WTC11 (cell line): ENCODE measurements around the gene HAGHL. TPM values are rescaled to one million over a fixed set of nuclear protein-coding genes. Genes with fewer than 3 reads are reported as not detected.

Source experiments
- ATAC-seq: fragments of 200-7000 bp; cut with Tn5 transposase; 2 replicates; pipeline ENCODE4 v1.10.0; 2021; ENCODE audit warnings: mild to moderate bottlenecking, moderate library complexity
- CTCF ChIA-PET: fragments of 300-600 bp; sonication (Branson Sonifier 250); formaldehyde crosslinking; loops from one replicate; lab custom pipeline; 2021; ENCODE audit warnings: antibody characterized with exemption; lab: Charles Lee
- POLR2A ChIA-PET: fragments of 350-600 bp; sonication (Branson Sonifier 250); formaldehyde crosslinking; loops from one replicate; lab custom pipeline; 2021; ENCODE audit warnings: antibody characterized with exemption; lab: Charles Lee
- DNase-seq: peaks from one replicate; pipeline ENCODE4 v3.0.0; 2021; ENCODE audit warnings: low spot score
- H3K27ac Mint-ChIP-seq: 2 replicates; pipeline ENCODE4 v1.8.0; 2021; ENCODE audit warnings: mixed read lengths
- H3K27me3 Mint-ChIP-seq: 2 replicates; pipeline ENCODE4 v1.8.0; 2021; ENCODE audit warnings: low read depth, mild to moderate bottlenecking, moderate library complexity, mixed read lengths
- H3K36me3 Mint-ChIP-seq: 2 replicates; pipeline ENCODE4 v1.8.0; 2021; ENCODE audit warnings: mixed read lengths
- H3K4me1 Mint-ChIP-seq: 2 replicates; pipeline ENCODE4 v1.8.0; 2022; ENCODE audit warnings: mixed read lengths
- H3K4me3 Mint-ChIP-seq: 2 replicates; pipeline ENCODE4 v1.8.0; 2021; ENCODE audit warnings: mild to moderate bottlenecking, moderate library complexity, mixed read lengths
- H3K9me3 Mint-ChIP-seq: 2 replicates; pipeline ENCODE4 v1.8.0; 2021; ENCODE audit warnings: mixed read lengths
- ATF1 ChIP-seq: sonication (generic); formaldehyde crosslinking; IDR thresholded peaks from 2 replicates; pipeline ENCODE4 v1.8.1; 2023; ENCODE audit warnings: mild to moderate bottlenecking, moderate library complexity, missing genetic modification reagents
- CDX4 ChIP-seq: fragments of 250-450 bp; sonication (Bioruptor Pico); IDR thresholded peaks from 2 replicates; pipeline ENCODE4 v1.9.0; 2021; ENCODE audit warnings: moderate library complexity, mild to moderate bottlenecking, inconsistent platforms, borderline replicate concordance
- E2F1 ChIP-seq: sonication (generic); formaldehyde crosslinking; IDR thresholded peaks from 2 replicates; pipeline ENCODE4 v1.8.0; 2022; ENCODE audit warnings: mild to moderate bottlenecking, missing genetic modification reagents
- FOXJ3 ChIP-seq: sonication (generic); formaldehyde crosslinking; IDR thresholded peaks from 2 replicates; pipeline ENCODE4 v1.9.0; 2021; ENCODE audit warnings: missing genetic modification reagents, mild to moderate bottlenecking, borderline replicate concordance
- GRHL2 ChIP-seq: fragments of 250-450 bp; sonication (Bioruptor Pico); IDR thresholded peaks from 2 replicates; pipeline ENCODE4 v1.8.0; 2022; ENCODE audit warnings: mild to moderate bottlenecking, moderate library complexity; ENCODE audit not compliant: insufficient replicate concordance, severe bottlenecking
- MYBL2 ChIP-seq: sonication (generic); formaldehyde crosslinking; IDR thresholded peaks from 2 replicates; pipeline ENCODE4 v1.8.1; 2023; ENCODE audit warnings: mild to moderate bottlenecking, moderate library complexity, missing genetic modification reagents
- NFATC4 ChIP-seq: fragments of 250-450 bp; sonication (Bioruptor Pico); IDR thresholded peaks from 2 replicates; pipeline ENCODE4 v1.9.0; 2021; ENCODE audit warnings: mild to moderate bottlenecking
- PRDM15 ChIP-seq: sonication (generic); formaldehyde crosslinking; IDR thresholded peaks from 2 replicates; pipeline ENCODE4 v1.8.0; 2022; ENCODE audit warnings: missing genetic modification reagents
- RELA ChIP-seq: sonication (generic); formaldehyde crosslinking; IDR thresholded peaks from 2 replicates; pipeline ENCODE4 v1.8.1; 2022; ENCODE audit warnings: missing genetic modification reagents, mild to moderate bottlenecking, borderline replicate concordance
- SP1 ChIP-seq: sonication (generic); formaldehyde crosslinking; conservative IDR thresholded peaks from 2 replicates; pipeline ENCODE4 v1.8.1; 2022; ENCODE audit warnings: missing genetic modification reagents
- TCF7 ChIP-seq: sonication (generic); formaldehyde crosslinking; IDR thresholded peaks from 2 replicates; pipeline ENCODE4 v1.8.0; 2022; ENCODE audit warnings: mild to moderate bottlenecking, low read depth, missing genetic modification reagents, moderate library complexity
- TP53 ChIP-seq: sonication (generic); formaldehyde crosslinking; IDR thresholded peaks from 2 replicates; pipeline ENCODE4 v1.8.1; 2023; ENCODE audit warnings: mild to moderate bottlenecking, missing genetic modification reagents
- ZNF138 ChIP-seq: sonication (generic); formaldehyde crosslinking; conservative IDR thresholded peaks from 2 replicates; pipeline ENCODE4 v1.8.1; 2022; ENCODE audit warnings: mild to moderate bottlenecking, moderate library complexity, missing genetic modification reagents
- ZNF232 ChIP-seq: sonication (generic); formaldehyde crosslinking; IDR thresholded peaks from 2 replicates; pipeline ENCODE4 v1.8.0; 2022; ENCODE audit warnings: mild to moderate bottlenecking, missing genetic modification reagents
- ZNF317 ChIP-seq: sonication (generic); formaldehyde crosslinking; IDR thresholded peaks from 2 replicates; pipeline ENCODE4 v1.8.1; 2023; ENCODE audit warnings: low read depth, mild to moderate bottlenecking, moderate library complexity, missing genetic modification reagents, borderline replicate concordance
- total RNA-seq: library from RNA; stranded (reverse); gene quantifications from 3 replicates; pipeline ENCODE4 v1.2.3, GENCODE V29; 2021
- TF ChIP-seq, protein P1 (sequence below): sonication (generic); formaldehyde crosslinking; IDR thresholded peaks from 2 replicates; pipeline ENCODE4 v1.8.1; 2022; ENCODE audit warnings: low read depth, mild to moderate bottlenecking, moderate library complexity, missing genetic modification reagents, borderline replicate concordance

HAGHL gene
- total RNA-seq, 1 experiment from 2014 or later: 41.7 TPM

- no peaks in the 10 kb centered on the region for H3K36me3 Mint-ChIP-seq
- CTCF ChIA-PET: interaction anchor here (1.4 kb wide), 1 partner anchor 22 kb away, joined by 4 read pairs; no protein-coding TSS in a partner anchor
- DNase-seq (no peak), ATAC-seq (no peak)
- no peak overlapping the region for H3K27ac Mint-ChIP-seq
- no peaks in the 10 kb centered on the region for H3K4me1 Mint-ChIP-seq
- POLR2A ChIA-PET: no interaction called here
- no peaks in the 10 kb centered on the region for H3K27me3 Mint-ChIP-seq
- no peak overlapping the region for H3K4me3 Mint-ChIP-seq
- H3K9me3 Mint-ChIP-seq: no peaks in the 10 kb centered on the region
- TF ChIP-seq NFATC4 (CRISPR knock-in tag) (no peak), ZNF232 (CRISPR knock-in tag) (no peak), PRDM15 (CRISPR knock-in tag) (no peak)
- TF ChIP-seq, all 79 proteins: peak for 0
These were observed 38.6 kb downstream of the HAGHL start for GRCh38 chr16:765488-765865.

GRCh38 chr16:766008-766819, 39.3 kb downstream of the HAGHL start:
- ChIA-PET POLR2A (no interaction called here), CTCF (interaction anchor here (1.4 kb wide), 1 partner anchor 23 kb away, joined by 4 read pairs; no protein-coding TSS in a partner anchor)
- H3K4me1 Mint-ChIP-seq: no peaks in the 10 kb centered on the region
- no peak overlapping the region for H3K4me3 Mint-ChIP-seq
- H3K9me3 Mint-ChIP-seq: no peaks in the 10 kb centered on the region
- TF ChIP-seq TP53 (CRISPR knock-in tag) (no peak), ZNF317 (no peak), TCF7 (CRISPR knock-in tag) (no peak), ZNF138 (no peak), ATF1 (CRISPR knock-in tag) (no peak)
- TF ChIP-seq, protein P1, sequence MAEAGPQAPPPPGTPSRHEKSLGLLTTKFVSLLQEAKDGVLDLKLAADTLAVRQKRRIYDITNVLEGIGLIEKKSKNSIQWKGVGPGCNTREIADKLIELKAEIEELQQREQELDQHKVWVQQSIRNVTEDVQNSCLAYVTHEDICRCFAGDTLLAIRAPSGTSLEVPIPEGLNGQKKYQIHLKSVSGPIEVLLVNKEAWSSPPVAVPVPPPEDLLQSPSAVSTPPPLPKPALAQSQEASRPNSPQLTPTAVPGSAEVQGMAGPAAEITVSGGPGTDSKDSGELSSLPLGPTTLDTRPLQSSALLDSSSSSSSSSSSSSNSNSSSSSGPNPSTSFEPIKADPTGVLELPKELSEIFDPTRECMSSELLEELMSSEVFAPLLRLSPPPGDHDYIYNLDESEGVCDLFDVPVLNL: no peak
- H3K36me3 Mint-ChIP-seq: no peaks in the 10 kb centered on the region
- H3K27ac Mint-ChIP-seq: peak overlapping the region; percentile 32
- ATAC-seq: no peak
- H3K27me3 Mint-ChIP-seq: no peaks in the 10 kb centered on the region
- DNase-seq: no peak

DNA sequence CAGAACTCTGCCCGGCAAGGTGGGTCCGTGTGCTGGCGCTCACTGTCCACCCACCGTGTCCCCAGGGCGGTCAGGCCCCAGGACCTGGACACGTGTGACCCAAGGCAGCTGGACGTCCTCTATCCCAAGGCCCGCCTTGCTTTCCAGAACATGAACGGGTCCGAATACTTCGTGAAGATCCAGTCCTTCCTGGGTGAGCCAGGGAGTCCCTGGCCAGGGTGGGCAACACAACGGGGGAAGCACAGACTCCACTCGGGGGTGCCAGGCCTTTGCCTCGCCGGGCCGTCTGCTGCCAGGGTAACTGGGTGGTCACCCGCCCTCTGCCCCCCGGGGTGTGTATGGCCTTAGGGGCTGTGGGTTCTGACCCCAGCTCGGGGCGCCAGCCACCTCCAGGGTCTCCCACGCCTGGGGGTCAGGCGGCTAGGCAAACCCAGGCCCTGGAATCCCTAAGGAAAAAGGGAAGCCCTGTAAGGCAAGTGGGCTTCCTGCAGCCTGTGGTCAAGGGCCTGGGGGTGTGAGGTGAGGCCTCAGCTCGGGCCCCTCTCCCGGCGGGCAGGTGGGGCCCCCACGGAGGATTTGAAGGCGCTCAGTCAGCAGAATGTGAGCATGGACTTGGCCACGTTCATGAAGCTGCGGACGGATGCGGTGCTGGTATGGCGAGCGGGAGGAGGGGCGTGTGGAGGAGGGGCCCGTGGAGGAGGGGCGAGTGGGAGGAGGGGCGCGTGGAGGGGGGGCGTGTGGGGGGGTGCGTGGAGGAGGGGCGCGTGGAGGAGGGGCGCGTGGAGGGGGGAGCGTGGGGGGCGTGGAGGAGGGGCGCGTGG, 40.1 kb downstream of the HAGHL start:
- Mint-ChIP-seq H3K27me3 (no peaks in the 10 kb centered on the region), H3K4me3 (no peak overlapping the region), H3K27ac (no peak overlapping the region), H3K9me3 (no peaks in the 10 kb centered on the region), H3K36me3 (no peaks in the 10 kb centered on the region), H3K4me1 (no peaks in the 10 kb centered on the region)
- no peak for DNase-seq
- ATAC-seq: no peak
- TF ChIP-seq CDX4 (CRISPR knock-in tag) (no peak), SP1 (CRISPR knock-in tag) (no peak), GRHL2 (CRISPR knock-in tag) (no peak), E2F1 (no peak), FOXJ3 (no peak), RELA (CRISPR knock-in tag) (no peak; the same call in 1 of the 2 replicates), MYBL2 (CRISPR knock-in tag) (no peak)
- ChIA-PET CTCF (interaction anchor here (1.4 kb wide), 1 partner anchor 23 kb away, joined by 4 read pairs; no protein-coding TSS in a partner anchor), POLR2A (no interaction called here)
